IMR-90 (cell line): ENCODE data around the gene ATIC. TPM values are rescaled to one million over a fixed set of nuclear protein-coding genes. Genes with fewer than 3 reads are reported as not detected.

Experiments used
- ATAC-seq: fragments of 200-7000 bp; cut with Tn5 transposase; 2 replicates; pipeline ENCODE4 v1.9.1; 2020; ENCODE audit warnings: low read depth, mild to moderate bottlenecking, moderate library complexity
- BruUV-seq: library from RNA; stranded (reverse); fragments of 400-500 nt; replicated peaks from 2 replicates; lab custom pipeline; 2021; lab: Mats Ljungman, UMichigan
- CTCF ChIA-PET: fragments of 300-600 bp; formaldehyde crosslinking; extraction: SDS; loops from one replicate; lab custom pipeline; 2021; ENCODE audit warnings: antibody characterized with exemption; lab: Yijun Ruan, JAX
- POLR2A ChIA-PET: fragments of 300-600 bp; sonication (Branson Sonifier 250); formaldehyde crosslinking; loops from one replicate; lab custom pipeline; 2022; ENCODE audit warnings: antibody characterized with exemption; ENCODE audit not compliant: unreplicated experiment; lab: Charles Lee
- DNase-seq: peaks from one replicate; pipeline ENCODE4 v3.0.0; 2013
- H2AFZ ChIP-seq: replicated peaks from 2 replicates; pipeline ENCODE3; 2013; ENCODE audit warnings: low read length, mild to moderate bottlenecking; ENCODE audit not compliant: poor library complexity
- H2AK5ac ChIP-seq: 2 replicates; pipeline ENCODE4 v1.6.1; 2013; ENCODE audit warnings: low read depth, low read length, inconsistent platforms
- H2AK9ac ChIP-seq: replicated peaks from 2 replicates; pipeline ENCODE3; 2013; ENCODE audit warnings: mild to moderate bottlenecking, low read depth, low read length, moderate library complexity; ENCODE audit not compliant: poor library complexity
- H2BK120ac ChIP-seq: 2 replicates; pipeline ENCODE4 v1.6.1; 2013; ENCODE audit warnings: low read depth, low read length, inconsistent platforms
- H2BK15ac ChIP-seq: 3 replicates; pipeline ENCODE4 v1.6.1; 2013; ENCODE audit warnings: low read depth, low read length, inconsistent platforms
- H2BK20ac ChIP-seq: 2 replicates; pipeline ENCODE4 v1.6.1; 2013; ENCODE audit warnings: low read depth, mild to moderate bottlenecking, inconsistent platforms, low read length, moderate library complexity
- H2BK5ac ChIP-seq: 2 replicates; pipeline ENCODE4 v1.6.1; 2013; ENCODE audit warnings: mild to moderate bottlenecking, low read depth, low read length, inconsistent platforms; ENCODE audit not compliant: poor library complexity, severe bottlenecking
- H3K14ac ChIP-seq: replicated peaks from 2 replicates; pipeline ENCODE4 v1.6.1; 2013; ENCODE audit warnings: low read depth, low read length, inconsistent platforms
- H3K18ac ChIP-seq: 2 replicates; pipeline ENCODE4 v1.6.1; 2013; ENCODE audit warnings: low read depth, low read length, control low read depth
- H3K23ac ChIP-seq: 2 replicates; pipeline ENCODE4 v1.6.1; 2013; ENCODE audit warnings: low read depth, low read length, inconsistent platforms
- H3K27ac ChIP-seq: 2 replicates; pipeline ENCODE4 v1.5.1; 2013; ENCODE audit warnings: mild to moderate bottlenecking, control low read depth, low read length; ENCODE audit not compliant: insufficient read depth
- H3K27me3 ChIP-seq: 2 replicates; pipeline ENCODE4 v1.6.1; 2013; ENCODE audit warnings: low read length; ENCODE audit not compliant: control insufficient read depth, insufficient read depth
- H3K36me3 ChIP-seq: 2 replicates; pipeline ENCODE4 v1.6.1; 2013; ENCODE audit warnings: low read length, mixed read lengths; ENCODE audit not compliant: control insufficient read depth, insufficient read depth
- H3K4ac ChIP-seq: 2 replicates; pipeline ENCODE4 v1.6.1; 2013; ENCODE audit warnings: low read depth, low read length, inconsistent platforms
- H3K4me1 ChIP-seq: 2 replicates; pipeline ENCODE4 v1.6.1; 2013; ENCODE audit warnings: low read length, mixed read lengths; ENCODE audit not compliant: control insufficient read depth, insufficient read depth
- H3K4me2 ChIP-seq: 2 replicates; pipeline ENCODE4 v1.6.1; 2013; ENCODE audit warnings: low read depth, mild to moderate bottlenecking, control low read depth, low read length, moderate library complexity
- H3K4me3 ChIP-seq: 2 replicates; pipeline ENCODE4 v1.5.1; 2013; ENCODE audit warnings: low read depth, mild to moderate bottlenecking, control low read depth, low read length, moderate library complexity; ENCODE audit not compliant: insufficient read depth
- H3K56ac ChIP-seq: 2 replicates; pipeline ENCODE4 v1.6.1; 2013; ENCODE audit warnings: low read length, inconsistent platforms; ENCODE audit not compliant: insufficient read depth; ENCODE audit errors: extremely low read depth
- H3K79me1 ChIP-seq, 2 experiments: 2 replicates each; pipeline ENCODE4 v1.6.1; 2013; ENCODE audit warnings: low read length in 2 of 2, inconsistent platforms in 1 of 2, low read depth in 1 of 2
- H3K9ac ChIP-seq: 2 replicates; pipeline ENCODE4 v1.6.1; 2013; ENCODE audit warnings: low read depth, low read length, control low read depth
- H3K9me1 ChIP-seq: 2 replicates; pipeline ENCODE4 v1.6.1; 2013; ENCODE audit warnings: low read length, inconsistent platforms; ENCODE audit not compliant: insufficient read depth
- H3K9me3 ChIP-seq: 2 replicates; pipeline ENCODE4 v1.6.1; 2013; ENCODE audit warnings: low read length; ENCODE audit not compliant: control insufficient read depth, insufficient read depth
- H4K20me1 ChIP-seq: 2 replicates; pipeline ENCODE4 v1.6.1; 2013; ENCODE audit warnings: low read length, inconsistent platforms; ENCODE audit not compliant: insufficient read depth
- H4K5ac ChIP-seq: 2 replicates; pipeline ENCODE4 v1.6.1; 2013; ENCODE audit warnings: mild to moderate bottlenecking, low read depth, low read length, control low read depth
- H4K8ac ChIP-seq, 2 experiments: 2 replicates each; pipeline ENCODE4 v1.6.1; 2013; ENCODE audit warnings: low read depth in 2 of 2, low read length in 2 of 2, control low read depth in 1 of 2, inconsistent platforms in 1 of 2
- H4K91ac ChIP-seq: 2 replicates; pipeline ENCODE4 v1.6.1; 2013; ENCODE audit warnings: low read depth, low read length, inconsistent platforms; ENCODE audit not compliant: insufficient read depth
- BHLHE40 ChIP-seq: fragments of 150-350 bp; IDR thresholded peaks from 2 replicates; pipeline ENCODE4 v1.6.1; 2016; ENCODE audit warnings: mild to moderate bottlenecking, low read depth, low read length
- CEBPB ChIP-seq: IDR thresholded peaks from 2 replicates; pipeline ENCODE4 v1.6.1; 2012; ENCODE audit warnings: low read depth, low read length, improper control_type of control experiment
- CHD1 ChIP-seq: IDR thresholded peaks from 2 replicates; pipeline ENCODE4 v1.6.1; 2012; ENCODE audit warnings: low read depth, low read length, improper control_type of control experiment
- POLR2A ChIP-seq: IDR thresholded peaks from 2 replicates; pipeline ENCODE4 v1.6.1; 2012; ENCODE audit warnings: mild to moderate bottlenecking, low read depth, low read length
- RAD21 ChIP-seq: IDR thresholded peaks from 2 replicates; pipeline ENCODE4 v1.6.1; 2012; ENCODE audit warnings: low read length, improper control_type of control experiment
- RCOR1 ChIP-seq: IDR thresholded peaks from 2 replicates; pipeline ENCODE4 v1.6.1; 2012; ENCODE audit warnings: mild to moderate bottlenecking, low read length, improper control_type of control experiment; ENCODE audit not compliant: insufficient replicate concordance
- RFX5 ChIP-seq: IDR thresholded peaks from 2 replicates; pipeline ENCODE4 v1.8.0; 2012; ENCODE audit warnings: low read depth, mild to moderate bottlenecking, low read length, moderate library complexity
- USF2 ChIP-seq: fragments of 150-350 bp; IDR thresholded peaks from 2 replicates; pipeline ENCODE4 v1.6.1; 2017; ENCODE audit warnings: mild to moderate bottlenecking, antibody characterized with exemption, low read length, low read depth
- WGBS, 2 experiments: methylation state at CpG; one replicate each; pipeline versions ENCODE4 v1.1.5 to v1.1.7; 2013; ENCODE audit warnings: missing lambda C conversion rate in 2 of 2; ENCODE audit not compliant: insufficient read length in 1 of 2; ENCODE audit errors: extremely low coverage in 2 of 2; 5-methylcytosine and 5-hydroxymethylcytosine counted together
- dilution Hi-C: fragments of 300-500 bp; cut with HindIII; formaldehyde crosslinking; loops from one replicate; pipeline ENCODE4 v1.14.3; 2018; ENCODE audit warnings: low sequenced_read_pairs; ENCODE audit not compliant: unreplicated experiment
- in situ Hi-C: fragments of 300-500 bp; cut with MboI; formaldehyde crosslinking; loops from 3 replicates; pipeline ENCODE4 v1.14.3; 2019; ENCODE audit warnings: low sequenced_read_pairs, inconsistent platforms, mixed read lengths
- intact Hi-C: fragments of 100-400 bp; cut with micrococcal nuclease; formaldehyde crosslinking; loops from 2 replicates; pipeline ENCODE4 v1.10.0; 2022
- polyA plus RNA-seq, 3 experiments: library from polyadenylated mRNA; depleted of rRNA; stranded (reverse); fragments of >200 nt; gene quantifications; 2 replicates each; pipeline ENCODE4 v1.2.3, GENCODE V29; 2012; ENCODE audit warnings: low replicate concordance in 1 of 3
- total RNA-seq: library from RNA; depleted of rRNA; stranded (reverse); fragments of >200 nt; gene quantifications from 2 replicates; pipeline ENCODE4 v1.2.3, GENCODE V29; 2012
- TF ChIP-seq, protein P1 (sequence below): fragments of 150-350 bp; IDR thresholded peaks from 2 replicates; pipeline ENCODE4 v1.6.1; 2016; ENCODE audit warnings: low read depth, mild to moderate bottlenecking, low read length, moderate library complexity, borderline replicate concordance
- TF ChIP-seq, protein P2 (sequence below): conservative IDR thresholded peaks from 2 replicates; pipeline ENCODE4 v1.5.1; 2012; ENCODE audit warnings: mild to moderate bottlenecking, low read depth, low read length, improper control_type of control experiment

Gene ATIC
- total and polyA plus RNA-seq, 2 of the 4 experiments (the other 2 are of a cell fraction) = 30.5 to 101 TPM

DNA sequence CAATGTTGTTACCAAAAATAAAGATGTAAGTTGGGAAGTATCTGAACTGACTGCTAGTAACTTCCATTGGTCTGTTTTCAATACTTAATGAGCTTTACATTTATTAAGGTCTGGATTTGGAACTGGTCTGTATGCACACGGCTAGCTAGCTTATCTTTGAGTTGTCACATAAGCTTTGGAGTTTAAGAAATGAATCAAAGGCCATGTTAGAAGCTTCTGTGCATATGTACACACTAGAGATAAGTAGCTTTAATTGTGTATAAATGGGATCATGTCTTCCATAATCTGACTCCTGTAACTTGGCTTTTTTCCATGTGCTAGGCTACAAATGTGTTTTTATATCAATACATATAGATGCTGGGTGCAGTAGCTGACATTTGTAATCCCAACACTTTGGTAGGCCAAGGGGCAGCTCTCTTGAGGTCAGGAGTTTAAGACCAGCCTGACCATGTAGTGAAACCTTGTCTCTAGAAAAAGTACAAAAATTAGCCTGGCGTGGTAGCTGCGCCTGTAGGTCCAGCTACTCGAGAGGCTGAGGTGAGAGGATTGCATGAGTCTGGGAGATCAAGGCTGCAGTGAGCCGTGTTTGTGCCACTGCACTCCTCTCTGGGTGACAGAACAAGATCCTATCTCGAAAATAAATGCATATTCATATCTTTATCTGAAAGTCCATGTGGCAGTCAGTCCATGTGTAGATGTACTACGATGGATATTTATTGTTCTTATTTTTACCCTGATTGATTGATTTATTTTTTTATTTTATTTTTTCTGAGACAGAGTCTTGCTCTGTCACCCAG is 27.2 kb downstream of the ATIC start:
- dilution Hi-C loops (no loop called here), intact Hi-C loops (no loop called here), in situ Hi-C loops (no loop called here)
- peaks cover 29% of the 10 kb centered on the region for H3K36me3 ChIP-seq
- H3K9me3 ChIP-seq = no peaks in the 10 kb centered on the region
- no peak overlapping the region for H2BK20ac ChIP-seq
- H3K56ac ChIP-seq = no peak overlapping the region
- ATAC-seq = no peak
- H3K23ac ChIP-seq = no peak overlapping the region
- H3K27ac ChIP-seq = no peak overlapping the region
- H2BK5ac ChIP-seq = no peak overlapping the region
- H2BK15ac ChIP-seq = no peak overlapping the region
- DNase-seq = no peak
- ChIA-PET CTCF (interaction anchor here (0.6 to 1.4 kb wide), 2 partner anchors 14 to 36 kb away, joined by 3 to 4 read pairs; no protein-coding TSS in a partner anchor), POLR2A (no interaction called here)
- WGBS, 2 experiments = 60% methylated on average over 1 of the region's 7 CpGs; no CpG with 5 or more reads in 1 of the 2 experiments
- H3K9ac ChIP-seq = no peak overlapping the region
- no peak overlapping the region for H3K4ac ChIP-seq
- H3K4me3 ChIP-seq = no peak overlapping the region
- H2BK120ac ChIP-seq = no peak overlapping the region
- no peak overlapping the region for H4K8ac ChIP-seq
- no peaks in the 10 kb centered on the region for H3K9me1 ChIP-seq
- H3K4me1 ChIP-seq = no peaks in the 10 kb centered on the region
- H4K91ac ChIP-seq = no peak overlapping the region
- no TSS peak for BruUV-seq
- no peak overlapping the region for H3K18ac ChIP-seq
- H2AK9ac ChIP-seq = no peak overlapping the region
- no peak overlapping the region for H3K14ac ChIP-seq
- H3K27me3 ChIP-seq = no peaks in the 10 kb centered on the region
- no peak overlapping the region for H2AFZ ChIP-seq
- TF ChIP-seq RFX5 = no peak
- no peak for TF ChIP-seq RCOR1
- TF ChIP-seq RAD21 = no peak
- no peak for TF ChIP-seq BHLHE40
- no peak for TF ChIP-seq USF2
- TF ChIP-seq POLR2A = no peak
- TF ChIP-seq, protein P1, sequence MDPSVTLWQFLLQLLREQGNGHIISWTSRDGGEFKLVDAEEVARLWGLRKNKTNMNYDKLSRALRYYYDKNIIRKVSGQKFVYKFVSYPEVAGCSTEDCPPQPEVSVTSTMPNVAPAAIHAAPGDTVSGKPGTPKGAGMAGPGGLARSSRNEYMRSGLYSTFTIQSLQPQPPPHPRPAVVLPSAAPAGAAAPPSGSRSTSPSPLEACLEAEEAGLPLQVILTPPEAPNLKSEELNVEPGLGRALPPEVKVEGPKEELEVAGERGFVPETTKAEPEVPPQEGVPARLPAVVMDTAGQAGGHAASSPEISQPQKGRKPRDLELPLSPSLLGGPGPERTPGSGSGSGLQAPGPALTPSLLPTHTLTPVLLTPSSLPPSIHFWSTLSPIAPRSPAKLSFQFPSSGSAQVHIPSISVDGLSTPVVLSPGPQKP = no peak
- TF ChIP-seq CEBPB = no peak
- TF ChIP-seq, protein P2, sequence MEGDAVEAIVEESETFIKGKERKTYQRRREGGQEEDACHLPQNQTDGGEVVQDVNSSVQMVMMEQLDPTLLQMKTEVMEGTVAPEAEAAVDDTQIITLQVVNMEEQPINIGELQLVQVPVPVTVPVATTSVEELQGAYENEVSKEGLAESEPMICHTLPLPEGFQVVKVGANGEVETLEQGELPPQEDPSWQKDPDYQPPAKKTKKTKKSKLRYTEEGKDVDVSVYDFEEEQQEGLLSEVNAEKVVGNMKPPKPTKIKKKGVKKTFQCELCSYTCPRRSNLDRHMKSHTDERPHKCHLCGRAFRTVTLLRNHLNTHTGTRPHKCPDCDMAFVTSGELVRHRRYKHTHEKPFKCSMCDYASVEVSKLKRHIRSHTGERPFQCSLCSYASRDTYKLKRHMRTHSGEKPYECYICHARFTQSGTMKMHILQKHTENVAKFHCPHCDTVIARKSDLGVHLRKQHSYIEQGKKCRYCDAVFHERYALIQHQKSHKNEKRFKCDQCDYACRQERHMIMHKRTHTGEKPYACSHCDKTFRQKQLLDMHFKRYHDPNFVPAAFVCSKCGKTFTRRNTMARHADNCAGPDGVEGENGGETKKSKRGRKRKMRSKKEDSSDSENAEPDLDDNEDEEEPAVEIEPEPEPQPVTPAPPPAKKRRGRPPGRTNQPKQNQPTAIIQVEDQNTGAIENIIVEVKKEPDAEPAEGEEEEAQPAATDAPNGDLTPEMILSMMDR = no peak
- TF ChIP-seq CHD1 = no peak
- no peak overlapping the region for H3K4me2 ChIP-seq
- H3K79me1 ChIP-seq = peaks cover 3 to 6% of the 10 kb centered on the region in 2 experiments; a peak in 2 of 4 replicates
- no peaks in the 10 kb centered on the region for H4K20me1 ChIP-seq
- no peak overlapping the region for H2AK5ac ChIP-seq
- H4K5ac ChIP-seq = no peak overlapping the region
